ENCODE data around the gene ZCCHC13. TPM values are rescaled to one million over a fixed set of nuclear protein-coding genes. Genes with fewer than 3 reads are reported as not detected.
"Not testable (repeated sequence)": the region's sequence is repeated elsewhere in the genome, so short reads cannot be mapped to it uniquely, and the experiment has no call there.

Gene ZCCHC13
- total and polyA plus RNA-seq, 3 experiments from 2014 or later, result not detected

DNA sequence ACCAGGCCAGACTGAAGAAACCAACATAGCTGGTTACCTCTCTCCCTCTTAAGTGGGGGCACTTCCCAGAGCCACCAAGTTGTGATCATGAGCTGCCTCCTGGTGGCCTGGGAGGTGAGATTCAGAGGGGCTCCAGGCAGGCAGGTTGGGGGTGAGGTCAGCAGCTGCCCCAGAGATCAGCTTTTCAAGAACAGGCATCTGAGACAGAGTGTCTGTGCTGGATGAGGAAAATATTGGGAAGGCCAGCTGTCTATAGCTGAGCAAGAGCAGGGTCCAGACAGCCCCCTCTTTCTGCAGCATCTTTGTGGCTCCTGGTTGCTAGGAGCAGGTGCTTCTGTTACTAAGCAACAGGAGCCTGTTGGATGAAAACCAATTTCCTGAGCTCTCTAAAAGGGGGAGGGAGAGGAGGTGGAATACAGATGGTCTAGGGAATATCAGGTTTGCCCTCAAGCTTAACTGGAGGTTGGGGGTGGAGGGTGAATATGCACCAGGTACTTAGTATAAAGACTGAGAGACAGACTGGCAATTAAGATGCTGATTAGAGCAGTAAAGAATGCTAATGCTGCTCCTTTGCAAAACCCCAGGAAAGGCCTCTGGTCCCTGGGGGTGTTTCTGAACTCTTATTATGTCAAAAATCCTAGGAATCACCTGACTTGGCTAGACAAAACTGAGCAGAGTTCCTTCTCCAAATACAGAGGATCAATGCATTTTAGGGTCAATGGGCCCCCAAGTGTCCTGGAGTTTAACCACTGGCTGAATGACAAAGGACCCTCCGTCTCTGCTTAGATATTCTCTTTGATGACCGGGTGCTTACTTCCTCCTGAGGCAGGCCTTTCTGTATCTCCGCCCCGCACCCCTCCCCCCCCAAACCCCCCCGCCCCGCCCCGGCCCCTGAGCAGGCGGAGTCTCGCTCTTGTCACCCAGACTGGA, 21.4 kb downstream of the ZCCHC13 start:
- CTCF ChIA-PET, result interaction anchor here (1.1 kb wide), 1 partner anchor 64 kb away, joined by 3 read pairs; no protein-coding TSS in a partner anchor
- Mint-ChIP-seq H3K9me3 (no peaks in the 10 kb centered on the region), H3K27me3 (peaks cover 0 to 3% of the 10 kb centered on the region in 2 donors), H3K4me3 (no peak overlapping the region), H3K27ac (no peak overlapping the region), H3K36me3 (no peaks in the 10 kb centered on the region), H3K4me1 (no peaks in the 10 kb centered on the region)
- no peak overlapping the region for H3K4me3 ChIP-seq (ENCODE audit: low read length)
- H3K4me1 ChIP-seq (ENCODE audit: insufficient read depth, low read length), result no peaks in the 10 kb centered on the region
- H3K27ac ChIP-seq (ENCODE audit: low read depth, low read length), result no peak overlapping the region
- H3K36me3 ChIP-seq (ENCODE audit: insufficient read depth, low read length), result no peaks in the 10 kb centered on the region
- H3K9me3 ChIP-seq (ENCODE audit: low read length), result no peaks in the 10 kb centered on the region
- no peak for DNase-seq
- H3K27me3 ChIP-seq (ENCODE audit: insufficient read depth, low read length, poor library complexity, severe bottlenecking), result no peaks in the 10 kb centered on the region
- POLR2A ChIA-PET, result no interaction called here

DNA sequence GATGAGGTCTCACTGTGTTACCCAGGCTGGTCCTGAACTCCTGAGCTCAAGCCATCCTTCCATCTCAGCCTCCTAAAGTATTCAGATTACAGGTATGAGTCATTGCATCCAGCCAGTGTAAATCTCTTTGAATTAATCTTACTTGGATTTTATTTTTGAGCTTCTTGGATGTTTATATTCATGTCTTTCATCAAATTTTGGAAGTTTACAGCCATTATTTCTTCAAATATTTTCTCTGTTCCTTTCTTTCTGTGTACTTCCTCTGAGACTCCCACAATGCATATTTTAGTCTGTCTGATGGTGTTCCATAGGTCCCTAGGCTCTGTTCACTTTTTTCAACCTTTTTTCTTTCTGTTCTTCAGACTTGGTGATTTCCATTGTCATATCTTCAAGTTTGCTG, 34.9 kb downstream of the ZCCHC13 start:
- no peaks in the 10 kb centered on the region for H3K36me3 Mint-ChIP-seq
- H3K36me3 ChIP-seq (ENCODE audit: insufficient read depth, low read length), result no peaks in the 10 kb centered on the region
- H3K4me1 Mint-ChIP-seq, result no peaks in the 10 kb centered on the region
- peaks cover 9 to 12% of the 10 kb centered on the region in 2 donors for H3K27me3 Mint-ChIP-seq
- H3K4me1 ChIP-seq (ENCODE audit: insufficient read depth, low read length), result no peaks in the 10 kb centered on the region
- POLR2A ChIA-PET, result no interaction called here
- no peaks in the 10 kb centered on the region for H3K9me3 Mint-ChIP-seq
- H3K27ac Mint-ChIP-seq, result no peak overlapping the region
- no peak overlapping the region for H3K4me3 Mint-ChIP-seq
- H3K4me3 ChIP-seq (ENCODE audit: low read length), result no peak overlapping the region
- H3K27me3 ChIP-seq (ENCODE audit: insufficient read depth, low read length, poor library complexity, severe bottlenecking), result no peaks in the 10 kb centered on the region
- CTCF ChIA-PET, result no interaction called here
- no peak for DNase-seq
- H3K27ac ChIP-seq (ENCODE audit: low read depth, low read length), result no peak overlapping the region
- no peaks in the 10 kb centered on the region for H3K9me3 ChIP-seq (ENCODE audit: low read length)

- no peak for DNase-seq
- Histone ChIP-seq H3K27ac (ENCODE audit: low read depth, low read length) (no peak overlapping the region), H3K9me3 (ENCODE audit: low read length) (no peaks in the 10 kb centered on the region), H3K27me3 (ENCODE audit: insufficient read depth, low read length, poor library complexity, severe bottlenecking) (no peaks in the 10 kb centered on the region), H3K4me1 (ENCODE audit: insufficient read depth, low read length) (no peaks in the 10 kb centered on the region), H3K36me3 (ENCODE audit: insufficient read depth, low read length) (no peaks in the 10 kb centered on the region), H3K4me3 (ENCODE audit: low read length) (no peak overlapping the region)
- no peak overlapping the region for H3K27ac Mint-ChIP-seq
- peaks cover 9 to 16% of the 10 kb centered on the region in 2 donors for H3K27me3 Mint-ChIP-seq
- POLR2A ChIA-PET, result no interaction called here
- H3K9me3 Mint-ChIP-seq, result no peaks in the 10 kb centered on the region
- no peaks in the 10 kb centered on the region for H3K36me3 Mint-ChIP-seq
- CTCF ChIA-PET, result no interaction called here
- H3K4me3 Mint-ChIP-seq, result no peak overlapping the region
- no peaks in the 10 kb centered on the region for H3K4me1 Mint-ChIP-seq
These were observed 36.1 kb downstream of the ZCCHC13 start for GRCh38 chrX:74340051-74340450.

GRCh38 chrX:74342211-74342610, 38.2 kb downstream of the ZCCHC13 start:
- not testable (repeated sequence) for H3K27ac ChIP-seq (ENCODE audit: low read depth, low read length); DNase-seq
- CTCF ChIA-PET, result interaction anchor here (2.0 kb wide), 1 partner anchor 57 kb away, joined by 6 read pairs; no protein-coding TSS in a partner anchor

DNA sequence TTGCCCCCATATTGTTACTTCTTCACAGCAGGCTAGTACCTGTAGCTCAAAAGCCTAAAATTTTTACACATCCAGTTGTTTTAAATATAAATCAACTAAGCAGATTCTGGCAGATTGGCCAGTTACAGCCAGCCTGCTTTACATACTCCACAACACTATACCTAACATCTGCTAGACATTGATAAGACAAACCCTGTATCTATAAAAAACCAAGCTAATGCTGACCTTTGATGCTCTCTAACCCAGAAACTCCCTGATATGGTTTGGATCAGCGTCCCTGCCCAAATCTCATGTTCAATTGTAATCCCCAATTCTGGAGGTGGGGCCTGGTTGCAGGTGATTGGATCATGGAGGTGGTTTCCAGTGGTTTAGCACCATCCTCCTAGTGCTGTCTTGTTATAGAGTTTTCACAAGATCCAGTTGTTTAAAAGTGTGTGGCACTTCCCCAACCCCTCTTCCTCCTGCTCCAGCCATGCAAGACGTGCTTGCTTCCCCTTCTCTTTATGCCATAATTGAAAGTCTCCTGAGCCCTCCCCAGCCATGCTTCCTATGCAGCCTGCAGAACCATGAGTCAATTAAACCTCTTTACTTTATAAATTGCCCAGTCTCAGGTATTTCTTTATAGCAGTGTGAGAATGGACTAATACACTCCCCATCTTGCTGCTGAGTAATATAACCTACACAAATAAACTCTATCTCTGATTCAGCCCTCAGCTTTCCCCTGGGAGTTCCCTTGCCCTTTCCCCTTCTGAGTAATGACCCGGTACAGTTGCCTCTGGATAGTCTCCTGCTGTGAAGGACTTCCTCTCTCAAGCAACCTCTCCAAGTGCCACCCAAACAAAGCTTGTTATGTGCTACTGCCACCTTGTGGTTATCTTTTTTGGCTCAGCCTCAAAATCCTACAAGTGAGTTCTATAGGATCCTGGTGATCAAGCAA, 39.6 kb downstream of the ZCCHC13 start:
- Histone ChIP-seq H3K27ac (ENCODE audit: low read depth, low read length) (no peak overlapping the region), H3K4me1 (ENCODE audit: insufficient read depth, low read length) (no peaks in the 10 kb centered on the region), H3K36me3 (ENCODE audit: insufficient read depth, low read length) (no peaks in the 10 kb centered on the region), H3K27me3 (ENCODE audit: insufficient read depth, low read length, poor library complexity, severe bottlenecking) (no peaks in the 10 kb centered on the region), H3K9me3 (ENCODE audit: low read length) (no peaks in the 10 kb centered on the region), H3K4me3 (ENCODE audit: low read length) (no peak overlapping the region)
- Mint-ChIP-seq H3K27me3 (peaks cover 9 to 21% of the 10 kb centered on the region in 2 donors), H3K9me3 (no peaks in the 10 kb centered on the region), H3K4me3 (no peak overlapping the region), H3K36me3 (no peaks in the 10 kb centered on the region), H3K27ac (no peak overlapping the region), H3K4me1 (no peaks in the 10 kb centered on the region)
- POLR2A ChIA-PET, result no interaction called here
- CTCF ChIA-PET, result interaction anchor here (0.8 to 2.0 kb wide), 5 partner anchors 12 to 488 kb away, joined by 3 to 6 read pairs (median 4); no protein-coding TSS in a partner anchor
- peak; percentile 2 to 51 (median 36) for DNase-seq

More at GRCh38 chrX:74342211-74342610, 38.2 kb downstream of the ZCCHC13 start:
- H3K27me3 Mint-ChIP-seq, result peaks cover 9 to 16% of the 10 kb centered on the region in 2 donors
- H3K9me3 ChIP-seq (ENCODE audit: low read length); H3K4me1 Mint-ChIP-seq; H3K4me3 ChIP-seq (ENCODE audit: low read length); H3K27me3 ChIP-seq (ENCODE audit: insufficient read depth, low read length, poor library complexity, severe bottlenecking); H3K9me3 Mint-ChIP-seq; H3K36me3 ChIP-seq (ENCODE audit: insufficient read depth, low read length); H3K36me3 Mint-ChIP-seq; H3K27ac Mint-ChIP-seq; POLR2A ChIA-PET; H3K4me3 Mint-ChIP-seq; H3K4me1 ChIP-seq (ENCODE audit: insufficient read depth, low read length): not testable (repeated sequence)

GRCh38 chrX:74344280-74344622, 40.3 kb downstream of the ZCCHC13 start:
- CTCF ChIA-PET, result interaction anchor here (0.6 to 1.6 kb wide), 5 partner anchors 12 to 489 kb away, joined by 3 to 5 read pairs (median 4); no protein-coding TSS in a partner anchor
- no peak overlapping the region for H3K27ac Mint-ChIP-seq
- peaks cover 9 to 21% of the 10 kb centered on the region in 2 donors for H3K27me3 Mint-ChIP-seq

DNA sequence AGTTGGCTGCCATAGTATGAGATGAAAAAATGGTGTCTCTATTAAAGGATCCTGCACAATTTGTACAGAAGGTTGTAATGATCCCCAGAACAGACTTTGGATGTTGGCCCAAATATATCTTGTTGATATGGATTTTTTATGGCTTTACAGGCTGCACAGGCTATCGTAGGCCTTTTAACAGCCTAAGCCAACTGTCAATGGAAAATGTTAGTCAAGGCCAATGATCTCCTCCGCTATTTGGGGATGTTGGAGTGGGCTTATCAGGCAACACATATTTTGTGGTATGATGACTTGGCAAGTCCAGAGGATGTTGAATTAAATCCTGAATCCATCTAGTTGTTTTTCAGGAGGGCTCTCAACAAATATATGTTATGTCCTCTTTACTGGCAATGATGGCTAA, 42.1 kb downstream of the ZCCHC13 start:
- no peak overlapping the region for H3K27ac Mint-ChIP-seq
- H3K4me3 Mint-ChIP-seq, result no peak overlapping the region
- H3K9me3 ChIP-seq (ENCODE audit: low read length), result no peaks in the 10 kb centered on the region
- peaks cover 2 to 13% of the 10 kb centered on the region in 2 donors for H3K27me3 Mint-ChIP-seq
- no peaks in the 10 kb centered on the region for H3K27me3 ChIP-seq (ENCODE audit: insufficient read depth, low read length, poor library complexity, severe bottlenecking)
- no peak overlapping the region for H3K4me3 ChIP-seq (ENCODE audit: low read length)
- H3K4me1 Mint-ChIP-seq, result no peaks in the 10 kb centered on the region
- no peaks in the 10 kb centered on the region for H3K4me1 ChIP-seq (ENCODE audit: insufficient read depth, low read length)
- DNase-seq, result no peak
- no peaks in the 10 kb centered on the region for H3K36me3 Mint-ChIP-seq
- ChIA-PET POLR2A (no interaction called here), CTCF (interaction anchor here (0.6 kb wide), 1 partner anchor 195 kb away, joined by 3 read pairs; no protein-coding TSS in a partner anchor)
- H3K9me3 Mint-ChIP-seq, result no peaks in the 10 kb centered on the region
- H3K27ac ChIP-seq (ENCODE audit: low read depth, low read length), result no peak overlapping the region
- H3K36me3 ChIP-seq (ENCODE audit: insufficient read depth, low read length), result no peaks in the 10 kb centered on the region

More at GRCh38 chrX:74344280-74344622, 40.3 kb downstream of the ZCCHC13 start:
- Histone ChIP-seq H3K4me3 (ENCODE audit: low read length) (no peak overlapping the region), H3K27ac (ENCODE audit: low read depth, low read length) (no peak overlapping the region), H3K36me3 (ENCODE audit: insufficient read depth, low read length) (no peaks in the 10 kb centered on the region), H3K9me3 (ENCODE audit: low read length) (no peaks in the 10 kb centered on the region), H3K4me1 (ENCODE audit: insufficient read depth, low read length) (no peaks in the 10 kb centered on the region), H3K27me3 (ENCODE audit: insufficient read depth, low read length, poor library complexity, severe bottlenecking) (no peaks in the 10 kb centered on the region)
- DNase-seq, result no peak
- H3K4me1 Mint-ChIP-seq, result no peaks in the 10 kb centered on the region
- no peaks in the 10 kb centered on the region for H3K36me3 Mint-ChIP-seq
- no peak overlapping the region for H3K4me3 Mint-ChIP-seq
- POLR2A ChIA-PET, result interaction anchor here (0.7 kb wide), 1 partner anchor 37 kb away, joined by 3 read pairs; no protein-coding TSS in a partner anchor
- H3K9me3 Mint-ChIP-seq, result no peaks in the 10 kb centered on the region
